Measurements from ENCODE around the gene NUMA1. TPM values are rescaled to one million over a fixed set of nuclear protein-coding genes. Genes with fewer than 3 reads are reported as not detected.

NUMA1 gene
- total and polyA plus RNA-seq, 9 of the 15 experiments (the other 6 are each of a cell fraction or from before 2014, with no cell fraction given), result 4.1 to 104 (median 51.2) TPM

DNA sequence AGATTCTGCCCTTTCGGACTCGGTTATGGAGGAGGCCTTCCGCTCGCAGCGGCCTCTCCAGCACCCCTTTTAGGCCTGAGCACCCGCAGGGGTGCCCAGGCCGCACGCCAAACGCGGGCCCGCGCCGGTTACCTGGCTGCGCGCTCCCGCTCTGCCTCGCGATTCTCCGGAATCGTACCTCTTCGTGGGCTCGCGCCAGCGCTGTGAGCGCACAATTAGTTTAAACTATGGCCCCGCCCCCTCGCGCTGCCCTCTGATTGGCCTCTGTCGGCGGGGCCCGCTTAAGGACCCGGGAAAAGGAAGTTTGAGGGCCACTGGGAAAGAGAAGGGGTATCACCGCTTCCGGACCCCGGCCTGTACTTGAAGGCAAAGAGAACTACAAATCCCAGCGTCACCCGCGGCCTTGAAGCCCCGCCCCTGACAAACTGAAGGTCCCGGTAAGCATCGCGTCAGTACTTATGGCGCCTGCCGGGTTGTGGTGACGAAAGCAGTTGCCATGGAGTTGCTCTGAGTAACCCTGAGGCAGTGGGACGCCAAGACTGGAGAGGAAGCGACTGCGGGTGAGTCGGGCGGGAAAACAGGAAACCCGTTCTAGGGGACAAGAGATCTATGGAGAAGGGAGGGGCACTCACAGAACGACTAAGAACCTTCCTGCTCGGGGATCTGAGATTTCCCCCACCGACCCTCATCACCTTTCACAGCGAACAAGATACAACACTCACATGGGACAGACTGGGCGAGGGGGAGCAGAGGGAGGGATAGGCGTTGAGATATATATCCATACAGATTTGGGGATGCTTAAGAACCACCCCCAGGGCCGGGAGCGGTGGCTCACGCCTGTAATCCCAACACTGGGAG, at the start of gene NUMA1, which contains the start of gene LRRC51 (continued):
- TF ChIP-seq, protein P1, sequence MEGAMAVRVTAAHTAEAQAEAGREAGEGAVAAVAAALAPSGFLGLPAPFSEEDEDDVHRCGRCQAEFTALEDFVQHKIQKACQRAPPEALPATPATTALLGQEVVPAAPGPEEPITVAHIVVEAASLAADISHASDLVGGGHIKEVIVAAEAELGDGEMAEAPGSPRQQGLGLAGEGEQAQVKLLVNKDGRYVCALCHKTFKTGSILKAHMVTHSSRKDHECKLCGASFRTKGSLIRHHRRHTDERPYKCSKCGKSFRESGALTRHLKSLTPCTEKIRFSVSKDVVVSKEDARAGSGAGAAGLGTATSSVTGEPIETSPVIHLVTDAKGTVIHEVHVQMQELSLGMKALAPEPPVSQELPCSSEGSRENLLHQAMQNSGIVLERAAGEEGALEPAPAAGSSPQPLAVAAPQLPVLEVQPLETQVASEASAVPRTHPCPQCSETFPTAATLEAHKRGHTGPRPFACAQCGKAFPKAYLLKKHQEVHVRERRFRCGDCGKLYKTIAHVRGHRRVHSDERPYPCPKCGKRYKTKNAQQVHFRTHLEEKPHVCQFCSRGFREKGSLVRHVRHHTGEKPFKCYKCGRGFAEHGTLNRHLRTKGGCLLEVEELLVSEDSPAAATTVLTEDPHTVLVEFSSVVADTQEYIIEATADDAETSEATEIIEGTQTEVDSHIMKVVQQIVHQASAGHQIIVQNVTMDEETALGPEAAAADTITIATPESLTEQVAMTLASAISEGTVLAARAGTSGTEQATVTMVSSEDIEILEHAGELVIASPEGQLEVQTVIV (CRISPR knock-in tag; IDR thresholded peaks at IDR 0.05; ENCODE audit: borderline replicate concordance), result no peak
- TF ChIP-seq, protein P2, sequence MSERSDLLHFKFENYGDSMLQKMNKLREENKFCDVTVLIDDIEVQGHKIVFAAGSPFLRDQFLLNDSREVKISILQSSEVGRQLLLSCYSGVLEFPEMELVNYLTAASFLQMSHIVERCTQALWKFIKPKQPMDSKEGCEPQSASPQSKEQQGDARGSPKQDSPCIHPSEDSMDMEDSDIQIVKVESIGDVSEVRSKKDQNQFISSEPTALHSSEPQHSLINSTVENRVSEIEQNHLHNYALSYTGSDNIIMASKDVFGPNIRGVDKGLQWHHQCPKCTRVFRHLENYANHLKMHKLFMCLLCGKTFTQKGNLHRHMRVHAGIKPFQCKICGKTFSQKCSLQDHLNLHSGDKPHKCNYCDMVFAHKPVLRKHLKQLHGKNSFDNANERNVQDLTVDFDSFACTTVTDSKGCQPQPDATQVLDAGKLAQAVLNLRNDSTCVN (CRISPR knock-in tag; IDR thresholded peaks at IDR 0.05), result no peak
- peak; percentile 98 for TF ChIP-seq ELF1 (tag; IDR thresholded peaks at IDR 0.05)
- no peak for TF ChIP-seq FOXA3 (CRISPR knock-in tag; conservative IDR thresholded peaks at IDR 0.05 in 1 of 2, IDR thresholded peaks at IDR 0.05 in 1 of 2)
- TF ChIP-seq, protein P3, sequence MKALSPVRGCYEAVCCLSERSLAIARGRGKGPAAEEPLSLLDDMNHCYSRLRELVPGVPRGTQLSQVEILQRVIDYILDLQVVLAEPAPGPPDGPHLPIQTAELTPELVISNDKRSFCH (CRISPR knock-in tag; IDR thresholded peaks at IDR 0.05), result no peak
- TF ChIP-seq, protein P3 (tag; IDR thresholded peaks at IDR 0.05), result no peak; the same call in 1 of the 2 replicates
- peak; percentile 97 for TF ChIP-seq CREM (IDR thresholded peaks at IDR 0.05; ENCODE audit: low read depth)
- no peak for TF ChIP-seq BRD4 (IDR thresholded peaks at IDR 0.05)
- no peak for TF ChIP-seq TSC22D4 (tag; IDR thresholded peaks at IDR 0.05)
- TF ChIP-seq TRIM24 (IDR thresholded peaks at IDR 0.05), result peak in 1 of 2 experiments; percentile 36; a peak in 1 of 4 replicates
- no peak for TF ChIP-seq GTF2A2 (tag; IDR thresholded peaks at IDR 0.05)
- 0 out of 2 replicates have a peak, but pooled peaks have one; percentile 46 for TF ChIP-seq NFRKB (IDR thresholded peaks at IDR 0.05; ENCODE audit: low read depth)
- peak; percentile 55 for TF ChIP-seq L3MBTL2 (IDR thresholded peaks at IDR 0.05)
- peak; percentile 54 for TF ChIP-seq ETV5 (CRISPR knock-in tag; IDR thresholded peaks at IDR 0.05; ENCODE audit: low read depth)
- TF ChIP-seq, protein P4, sequence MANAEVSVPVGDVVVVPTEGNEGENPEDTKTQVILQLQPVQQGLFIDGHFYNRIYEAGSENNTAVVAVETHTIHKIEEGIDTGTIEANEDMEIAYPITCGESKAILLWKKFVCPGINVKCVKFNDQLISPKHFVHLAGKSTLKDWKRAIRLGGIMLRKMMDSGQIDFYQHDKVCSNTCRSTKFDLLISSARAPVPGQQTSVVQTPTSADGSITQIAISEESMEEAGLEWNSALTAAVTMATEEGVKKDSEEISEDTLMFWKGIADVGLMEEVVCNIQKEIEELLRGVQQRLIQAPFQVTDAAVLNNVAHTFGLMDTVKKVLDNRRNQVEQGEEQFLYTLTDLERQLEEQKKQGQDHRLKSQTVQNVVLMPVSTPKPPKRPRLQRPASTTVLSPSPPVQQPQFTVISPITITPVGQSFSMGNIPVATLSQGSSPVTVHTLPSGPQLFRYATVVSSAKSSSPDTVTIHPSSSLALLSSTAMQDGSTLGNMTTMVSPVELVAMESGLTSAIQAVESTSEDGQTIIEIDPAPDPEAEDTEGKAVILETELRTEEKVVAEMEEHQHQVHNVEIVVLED (CRISPR knock-in tag; IDR thresholded peaks at IDR 0.05), result peak; percentile 51
- TF ChIP-seq, protein P5, sequence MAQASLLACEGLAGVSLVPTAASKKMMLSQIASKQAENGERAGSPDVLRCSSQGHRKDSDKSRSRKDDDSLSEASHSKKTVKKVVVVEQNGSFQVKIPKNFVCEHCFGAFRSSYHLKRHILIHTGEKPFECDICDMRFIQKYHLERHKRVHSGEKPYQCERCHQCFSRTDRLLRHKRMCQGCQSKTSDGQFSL (CRISPR knock-in tag; IDR thresholded peaks at IDR 0.05), result peak; percentile 84; the same call in 1 of the 2 replicates
- TF ChIP-seq, protein P5 (tag; IDR thresholded peaks at IDR 0.05), result no peak
- no peak for TF ChIP-seq ZNF253 (CRISPR knock-in tag; conservative IDR thresholded peaks at IDR 0.05)
- no peak for TF ChIP-seq MED1 (CRISPR knock-in tag; IDR thresholded peaks at IDR 0.05; ENCODE audit: borderline replicate concordance)
- TF ChIP-seq, protein P6, sequence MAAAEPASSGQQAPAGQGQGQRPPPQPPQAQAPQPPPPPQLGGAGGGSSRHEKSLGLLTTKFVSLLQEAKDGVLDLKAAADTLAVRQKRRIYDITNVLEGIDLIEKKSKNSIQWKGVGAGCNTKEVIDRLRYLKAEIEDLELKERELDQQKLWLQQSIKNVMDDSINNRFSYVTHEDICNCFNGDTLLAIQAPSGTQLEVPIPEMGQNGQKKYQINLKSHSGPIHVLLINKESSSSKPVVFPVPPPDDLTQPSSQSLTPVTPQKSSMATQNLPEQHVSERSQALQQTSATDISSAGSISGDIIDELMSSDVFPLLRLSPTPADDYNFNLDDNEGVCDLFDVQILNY (CRISPR knock-in tag; IDR thresholded peaks at IDR 0.05), result 0 out of 2 replicates have a peak, but pooled peaks have one; percentile 17

Data from K562 (cell line).